Muscle of leg (tissue), 11 donors: ENCODE measurements around the gene CARMIL1. TPM values are rescaled to one million over a fixed set of nuclear protein-coding genes. Genes with fewer than 3 reads are reported as not detected.

Experiments used
- DNase-seq: peaks from one replicate; pipeline ENCODE4 v3.0.0; 2013
- H3K27ac ChIP-seq: one replicate; pipeline ENCODE4 v1.5.1; 2013; ENCODE audit warnings: mild to moderate bottlenecking, low read length, control low read depth
- H3K27me3 ChIP-seq: one replicate; pipeline ENCODE4 v1.6.1; 2013; ENCODE audit warnings: low read length; ENCODE audit not compliant: control insufficient read depth, insufficient read depth
- H3K36me3 ChIP-seq: one replicate; pipeline ENCODE4 v1.6.1; 2013; ENCODE audit warnings: low read length; ENCODE audit not compliant: control insufficient read depth, insufficient read depth
- H3K4me1 ChIP-seq: one replicate; pipeline ENCODE4 v1.6.1; 2013; ENCODE audit warnings: low read length; ENCODE audit not compliant: control insufficient read depth, insufficient read depth
- H3K4me3 ChIP-seq: one replicate; pipeline ENCODE4 v1.5.1; 2013; ENCODE audit warnings: low read length, control low read depth
- H3K9me3 ChIP-seq: replicated peaks from 2 replicates; pipeline ENCODE4 v1.6.1; 2013; ENCODE audit warnings: low read depth, low read length; ENCODE audit not compliant: control insufficient read depth
- WGBS: methylation state at CpG from one replicate; pipeline ENCODE4 v1.1.5; 2013; ENCODE audit warnings: missing lambda C conversion rate; ENCODE audit not compliant: insufficient coverage; 5-methylcytosine and 5-hydroxymethylcytosine counted together
- polyA plus RNA-seq, 8 donors: library from polyadenylated mRNA; unstranded; fragments of 120-200 nt; gene quantifications; one replicate each; pipeline versions ENCODE4 v1.2.1 to v1.2.3, GENCODE V29; 2013; ENCODE audit warnings: inconsistent platforms in 1 of 8, low replicate concordance in 1 of 8; ENCODE audit not compliant: insufficient read length in 8 of 8, insufficient read depth in 1 of 8
- total RNA-seq: library from RNA; stranded (reverse); fragments of 120-200 nt; gene quantifications from one replicate; pipeline ENCODE4 v1.2.4, GENCODE V29; 2013

The CARMIL1 gene
- total and polyA plus RNA-seq, 9 donors, result 3.1 to 6.4 (median 3.6) TPM

DNA sequence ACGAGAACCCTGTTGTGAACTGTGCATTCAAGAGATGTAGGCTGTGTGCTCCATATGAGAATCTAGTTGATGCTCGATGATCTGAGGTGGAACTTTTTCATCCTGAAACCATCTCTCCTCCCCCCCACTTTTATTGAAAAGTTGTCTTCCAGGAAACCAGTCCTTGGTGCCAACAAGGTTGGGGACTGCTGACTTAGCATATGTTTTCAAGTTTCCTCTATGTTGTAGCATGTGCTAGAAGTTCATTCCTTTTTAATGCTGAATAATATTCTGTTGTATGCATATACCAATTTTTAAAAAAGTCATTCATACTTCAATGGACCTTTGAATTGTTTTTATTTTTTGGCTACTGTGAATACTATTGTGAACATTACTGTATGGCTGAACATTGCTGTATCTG lies 27.2 kb downstream of the CARMIL1 start:
- no peak for DNase-seq
- Histone ChIP-seq H3K4me3 (no peak overlapping the region), H3K4me1 (no peaks in the 10 kb centered on the region), H3K9me3 (no peaks in the 10 kb centered on the region), H3K27me3 (no peaks in the 10 kb centered on the region), H3K36me3 (no peaks in the 10 kb centered on the region), H3K27ac (no peak overlapping the region)
- no CpG with 5 or more reads among the region's 2 CpGs for WGBS

DNA sequence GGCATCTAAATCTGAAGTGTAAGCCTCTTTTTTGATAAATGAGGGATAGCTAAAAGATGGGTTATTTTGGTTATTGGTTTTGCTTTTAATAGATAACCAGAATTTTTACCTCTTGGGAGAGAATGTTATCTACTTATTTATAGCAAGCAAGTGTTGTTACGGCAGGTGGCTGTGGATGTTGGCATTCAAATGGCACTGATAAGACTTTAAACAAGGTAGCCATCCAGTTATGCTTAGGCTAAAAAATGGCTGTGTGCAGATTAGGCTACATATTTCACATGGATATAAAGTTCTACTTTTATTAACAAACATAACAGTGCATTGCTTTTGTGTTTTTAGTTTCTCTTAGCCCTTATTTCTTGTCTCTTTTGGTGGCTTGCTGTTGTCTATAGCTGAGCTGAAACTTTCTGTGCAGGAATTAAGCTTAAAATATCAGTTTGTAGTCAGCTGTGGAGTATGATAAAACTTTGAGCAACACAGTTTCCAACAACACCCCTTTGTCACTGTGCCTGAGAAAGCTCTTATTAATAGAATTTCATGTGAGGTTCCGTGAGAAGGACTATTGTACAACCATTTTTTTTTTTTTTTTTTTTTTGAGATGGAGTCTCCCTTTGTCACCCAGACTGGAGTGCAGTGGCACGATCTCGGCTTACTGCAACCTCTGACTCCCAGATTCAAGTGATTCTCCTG lies 28.8 kb downstream of the CARMIL1 start:
- WGBS, result no CpG with 5 or more reads among the region's 4 CpGs
- H3K36me3 ChIP-seq, result no peaks in the 10 kb centered on the region
- H3K27ac ChIP-seq, result no peak overlapping the region
- H3K4me3 ChIP-seq, result no peak overlapping the region
- no peak for DNase-seq
- H3K9me3 ChIP-seq, result no peaks in the 10 kb centered on the region
- H3K4me1 ChIP-seq, result no peaks in the 10 kb centered on the region
- H3K27me3 ChIP-seq, result no peaks in the 10 kb centered on the region

DNA sequence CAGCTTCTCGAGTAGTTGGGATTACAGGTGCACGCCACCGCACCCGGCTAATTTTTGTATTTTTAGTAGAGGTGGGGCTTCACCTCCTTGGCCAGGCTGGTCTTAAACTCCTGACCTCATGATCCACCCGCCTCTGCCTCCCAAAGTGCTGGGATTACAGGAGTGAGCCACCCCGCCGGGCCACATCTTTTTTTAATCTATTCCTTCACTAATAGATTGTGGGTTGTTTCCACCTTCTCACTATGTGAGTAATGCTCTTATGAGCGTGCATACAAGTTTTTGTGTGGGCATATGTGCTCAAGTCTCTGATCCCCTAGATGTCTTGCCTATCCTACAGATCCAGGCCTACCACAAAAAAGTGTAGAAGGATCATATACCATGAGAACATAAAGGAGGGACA lies 30.7 kb downstream of the CARMIL1 start:
- no peaks in the 10 kb centered on the region for H3K27me3 ChIP-seq
- no peak overlapping the region for H3K27ac ChIP-seq
- no peaks in the 10 kb centered on the region for H3K4me1 ChIP-seq
- no peaks in the 10 kb centered on the region for H3K9me3 ChIP-seq
- H3K4me3 ChIP-seq, result no peak overlapping the region
- no peaks in the 10 kb centered on the region for H3K36me3 ChIP-seq
- WGBS, result 100% methylated on average over 2 of the region's 8 CpGs
- DNase-seq, result no peak

DNA sequence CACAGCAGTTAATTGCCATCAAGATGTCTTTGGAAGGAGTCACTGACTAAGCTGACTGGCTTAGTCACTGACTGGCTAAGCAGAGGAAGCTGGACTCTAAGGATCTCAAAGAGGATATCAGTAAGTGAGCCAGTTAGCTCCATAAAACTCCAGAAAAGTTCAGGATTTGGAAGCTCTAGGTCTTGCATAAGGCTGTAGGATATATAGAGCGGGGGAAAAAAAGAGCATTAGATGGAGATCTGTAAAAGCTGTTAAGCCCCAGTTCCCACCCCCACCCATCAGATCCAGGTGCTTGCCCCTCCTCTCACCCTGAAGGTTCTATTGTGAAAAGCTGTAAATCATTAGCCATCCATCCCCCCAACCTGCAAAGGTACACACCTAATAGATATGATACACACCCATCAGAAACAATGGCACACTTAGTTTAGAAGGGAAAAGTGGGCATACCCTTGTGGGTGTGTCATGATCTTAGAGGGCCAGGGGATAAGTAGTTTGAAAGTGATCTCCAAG lies 32.2 kb downstream of the CARMIL1 start:
- H3K27ac ChIP-seq, result no peak overlapping the region
- H3K36me3 ChIP-seq, result no peaks in the 10 kb centered on the region
- no peaks in the 10 kb centered on the region for H3K9me3 ChIP-seq
- DNase-seq, result no peak
- WGBS, result no CpG with 5 or more reads among the region's 1 CpG
- no peaks in the 10 kb centered on the region for H3K4me1 ChIP-seq
- H3K4me3 ChIP-seq, result no peak overlapping the region
- H3K27me3 ChIP-seq, result no peaks in the 10 kb centered on the region

DNA sequence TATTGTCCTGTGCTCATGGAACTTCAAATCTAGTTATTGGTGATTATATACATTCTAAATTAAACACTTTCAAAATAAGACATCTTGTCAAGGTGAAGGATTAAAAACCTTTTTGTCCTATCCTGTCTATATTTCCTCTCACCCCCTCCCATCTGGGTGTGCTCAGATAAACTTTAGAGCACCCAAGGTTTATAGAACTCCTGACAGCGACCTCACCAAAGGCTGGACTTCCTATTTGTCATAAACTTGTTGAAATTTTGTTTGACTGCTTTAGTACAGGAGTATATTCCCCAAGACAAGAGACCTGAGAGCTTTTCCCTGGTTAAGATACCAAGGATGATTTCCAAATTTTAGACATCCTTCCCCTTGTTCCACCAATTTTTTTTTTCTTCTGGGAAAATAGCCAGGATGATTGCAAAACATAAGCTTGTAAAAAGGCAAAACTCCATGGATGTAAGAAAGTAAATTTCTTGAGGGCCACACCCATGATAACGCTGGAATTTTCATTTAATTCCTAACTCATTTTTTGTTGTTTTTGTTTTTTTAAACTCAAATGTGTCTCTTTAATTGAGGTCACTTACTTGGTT lies 33.0 kb downstream of the CARMIL1 start:
- Histone ChIP-seq H3K9me3 (no peaks in the 10 kb centered on the region), H3K36me3 (no peaks in the 10 kb centered on the region), H3K4me3 (no peak overlapping the region), H3K27me3 (no peaks in the 10 kb centered on the region), H3K4me1 (no peaks in the 10 kb centered on the region), H3K27ac (no peak overlapping the region)
- no CpG with 5 or more reads among the region's 2 CpGs for WGBS
- DNase-seq, result peak; percentile 90

DNA sequence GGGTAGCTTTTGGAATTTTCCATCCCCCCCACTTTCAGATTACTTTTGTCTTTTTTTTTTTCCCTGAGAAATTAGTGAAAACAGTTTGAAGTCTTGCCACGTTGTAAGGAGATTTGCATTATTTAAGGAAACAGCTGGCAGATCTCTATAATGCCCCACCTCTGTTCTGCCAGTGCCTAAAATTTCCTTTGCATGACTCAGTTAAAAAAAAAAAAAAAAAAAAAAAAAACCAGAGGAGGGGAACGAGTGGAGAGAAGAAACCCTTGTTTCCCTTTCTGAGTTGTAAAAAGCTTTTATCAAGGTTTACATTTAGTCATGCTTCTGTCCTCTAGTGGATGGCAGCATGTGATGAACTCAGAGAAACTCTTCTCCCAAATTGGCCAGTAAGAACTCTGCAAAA lies 33.5 kb downstream of the CARMIL1 start:
- no peaks in the 10 kb centered on the region for H3K4me1 ChIP-seq
- no peaks in the 10 kb centered on the region for H3K27me3 ChIP-seq
- no peak overlapping the region for H3K27ac ChIP-seq

DNA sequence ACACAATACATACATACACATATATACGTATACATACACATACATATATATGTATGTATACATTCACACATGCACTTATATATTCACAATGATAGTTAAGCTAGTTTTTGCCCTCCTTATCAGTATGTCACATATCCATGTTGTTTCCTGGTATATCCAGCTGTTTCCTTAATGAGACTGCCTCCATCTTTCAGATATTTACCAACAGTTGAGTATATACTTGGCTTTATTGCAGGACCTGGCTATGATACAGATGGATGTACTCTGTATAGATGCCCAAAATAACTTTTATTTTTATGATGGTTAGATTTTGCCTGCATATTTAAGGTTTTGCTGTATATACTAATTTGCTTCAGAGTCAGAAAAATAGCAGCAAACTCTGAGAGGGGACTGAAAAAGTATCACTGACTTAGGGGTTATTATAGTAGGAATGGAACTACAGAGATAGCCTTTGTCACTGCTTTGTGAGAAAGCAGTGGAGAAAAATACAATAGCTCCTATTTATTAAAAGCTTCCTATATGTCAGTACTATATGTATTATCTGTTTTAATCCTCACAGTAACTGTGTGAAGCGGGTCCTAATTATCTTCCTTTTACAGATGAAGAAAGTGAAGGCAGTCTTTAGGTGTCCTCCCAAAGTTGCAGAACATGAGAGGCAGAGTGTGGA lies 35.5 kb downstream of the CARMIL1 start:
- no peaks in the 10 kb centered on the region for H3K36me3 ChIP-seq
- H3K4me3 ChIP-seq, result no peak overlapping the region
- H3K4me1 ChIP-seq, result no peaks in the 10 kb centered on the region
- H3K9me3 ChIP-seq, result no peaks in the 10 kb centered on the region
- no peak overlapping the region for H3K27ac ChIP-seq
- WGBS, result no CpG with 5 or more reads among the region's 2 CpGs
- DNase-seq, result no peak
- H3K27me3 ChIP-seq, result no peaks in the 10 kb centered on the region

More for the DNA sequence above, 33.5 kb downstream of the CARMIL1 start:
- Histone ChIP-seq H3K4me3 (no peak overlapping the region), H3K36me3 (no peaks in the 10 kb centered on the region), H3K9me3 (no peaks in the 10 kb centered on the region)
- DNase-seq, result peak; percentile 37
- no CpG with 5 or more reads among the region's 2 CpGs for WGBS

DNA sequence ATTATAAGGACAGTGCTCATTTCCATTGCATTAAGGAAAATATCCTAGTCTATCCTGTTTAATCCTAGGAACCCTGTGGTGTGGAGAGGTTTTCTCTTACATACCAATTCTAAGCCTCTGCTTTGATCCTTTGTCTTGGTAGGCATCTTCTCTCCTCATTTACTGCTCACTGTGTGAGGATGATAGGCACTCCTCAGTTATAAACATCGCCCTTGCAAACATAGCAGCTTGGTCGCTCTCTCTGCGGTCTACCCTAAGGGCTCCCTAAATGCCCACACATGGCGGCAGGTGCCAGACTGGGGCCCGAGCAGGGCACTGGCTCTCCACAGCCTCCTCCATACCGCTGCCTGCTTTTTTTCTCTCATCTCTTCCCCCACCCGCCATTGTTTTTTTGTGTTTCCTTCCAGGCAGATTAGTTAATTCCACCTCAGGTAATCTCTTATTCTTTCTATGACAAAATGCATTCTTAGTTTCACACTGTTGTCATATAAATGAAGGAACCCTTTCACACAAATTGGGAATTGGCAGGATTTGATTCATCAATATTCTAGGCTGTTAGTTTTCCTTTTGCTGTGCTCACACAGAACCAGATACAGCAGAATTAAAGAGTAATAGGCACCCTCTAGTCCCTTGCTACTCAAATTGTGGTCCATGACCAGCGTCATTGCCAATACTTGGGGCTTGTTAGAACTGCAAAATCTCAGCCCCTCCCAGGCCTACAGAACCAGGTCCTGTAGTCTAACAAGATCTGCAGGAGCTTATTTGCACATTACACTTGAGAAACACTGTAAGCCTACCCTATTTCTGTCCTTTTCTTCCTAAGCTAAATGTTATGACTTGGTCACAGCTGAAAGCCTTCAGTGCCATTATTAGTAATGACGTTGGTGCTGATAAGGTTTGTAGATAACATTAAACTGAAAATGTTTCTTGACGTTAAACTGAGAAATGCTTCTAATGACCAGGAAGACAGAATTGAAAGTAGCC lies 36.3 kb downstream of the CARMIL1 start:
- Histone ChIP-seq H3K27ac (no peak overlapping the region), H3K4me3 (no peak overlapping the region), H3K27me3 (no peaks in the 10 kb centered on the region), H3K36me3 (no peaks in the 10 kb centered on the region), H3K4me1 (no peaks in the 10 kb centered on the region), H3K9me3 (no peaks in the 10 kb centered on the region)
- 72% methylated on average over 9 of the region's 10 CpGs for WGBS
- DNase-seq, result no peak

DNA sequence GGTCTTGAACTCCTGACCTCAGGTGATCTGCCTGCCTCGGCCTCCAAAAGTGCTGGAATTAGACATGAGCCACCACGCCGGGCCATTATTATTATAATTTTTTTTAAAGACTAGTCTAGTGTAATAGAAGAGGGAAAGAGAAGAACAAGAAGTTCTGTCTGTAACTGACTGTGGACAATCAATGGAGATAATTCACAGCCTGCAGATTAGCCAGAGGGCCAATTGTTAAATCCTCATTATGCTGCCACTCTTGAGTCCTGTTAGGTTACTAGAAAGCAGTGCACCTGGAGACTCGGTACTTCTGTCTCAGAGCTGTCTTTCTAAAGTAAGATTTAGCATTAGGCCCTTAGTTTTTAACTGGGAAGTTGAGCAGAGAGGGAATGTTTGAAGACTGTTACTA lies 37.5 kb downstream of the CARMIL1 start:
- Histone ChIP-seq H3K36me3 (no peaks in the 10 kb centered on the region), H3K9me3 (no peaks in the 10 kb centered on the region), H3K27ac (no peak overlapping the region), H3K4me3 (no peak overlapping the region), H3K4me1 (no peaks in the 10 kb centered on the region), H3K27me3 (no peaks in the 10 kb centered on the region)
- WGBS, result 60% methylated on average over 1 of the region's 4 CpGs
- no peak for DNase-seq
